HG03097 (cell line): Measurements from ENCODE around the gene PRR23A.
"Not testable (repeated sequence)": the region's sequence is repeated elsewhere in the genome, so short reads cannot be mapped to it uniquely, and the experiment has no call there.

Experiments used
- ATAC-seq: cut with Tn5 transposase; IDR thresholded peaks from one replicate; pipeline ENCODE4 v1.9.1; 2021; ENCODE audit not compliant: unreplicated experiment, low FRiP score

The PRR23A gene

DNA sequence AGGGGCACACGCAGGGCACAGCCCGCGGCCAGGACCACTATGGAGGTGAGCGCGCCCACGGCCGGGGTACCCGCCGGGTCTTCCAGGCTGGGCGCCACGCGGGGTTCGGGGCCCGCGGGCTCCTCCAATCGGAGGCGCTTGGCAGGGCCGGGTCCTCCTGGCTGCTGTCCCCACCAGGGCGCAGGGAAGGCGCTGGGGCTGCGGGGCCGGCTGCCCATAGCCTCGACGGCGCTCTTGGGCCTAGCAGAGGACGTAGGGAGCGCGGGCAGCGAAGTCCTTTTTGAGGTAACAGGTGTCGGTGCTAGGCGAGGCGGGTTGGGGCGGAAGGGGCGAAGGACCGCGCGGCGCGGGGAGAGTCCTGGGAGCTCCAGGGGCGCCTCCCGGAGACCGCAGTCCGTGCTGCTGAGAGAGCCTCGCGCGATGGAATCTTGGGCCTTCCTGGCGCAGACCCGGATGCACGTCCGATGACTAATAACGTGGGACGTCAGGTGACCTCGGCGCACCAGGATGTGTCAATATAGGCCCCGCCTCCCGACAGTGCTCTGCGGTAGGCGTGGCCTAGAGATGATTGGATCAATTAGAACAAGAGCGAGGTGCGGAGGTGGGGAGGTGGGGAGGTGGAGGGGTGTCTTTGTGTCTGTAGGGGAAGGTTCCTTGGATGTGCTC lies at the start of gene PRR23A:
Gene PRR23A, minus strand, starts transcription at position 218 of the 666 bp plus-strand sequence. Its CDS starts 0 bp downstream, at position 218.
- no peak for ATAC-seq

DNA sequence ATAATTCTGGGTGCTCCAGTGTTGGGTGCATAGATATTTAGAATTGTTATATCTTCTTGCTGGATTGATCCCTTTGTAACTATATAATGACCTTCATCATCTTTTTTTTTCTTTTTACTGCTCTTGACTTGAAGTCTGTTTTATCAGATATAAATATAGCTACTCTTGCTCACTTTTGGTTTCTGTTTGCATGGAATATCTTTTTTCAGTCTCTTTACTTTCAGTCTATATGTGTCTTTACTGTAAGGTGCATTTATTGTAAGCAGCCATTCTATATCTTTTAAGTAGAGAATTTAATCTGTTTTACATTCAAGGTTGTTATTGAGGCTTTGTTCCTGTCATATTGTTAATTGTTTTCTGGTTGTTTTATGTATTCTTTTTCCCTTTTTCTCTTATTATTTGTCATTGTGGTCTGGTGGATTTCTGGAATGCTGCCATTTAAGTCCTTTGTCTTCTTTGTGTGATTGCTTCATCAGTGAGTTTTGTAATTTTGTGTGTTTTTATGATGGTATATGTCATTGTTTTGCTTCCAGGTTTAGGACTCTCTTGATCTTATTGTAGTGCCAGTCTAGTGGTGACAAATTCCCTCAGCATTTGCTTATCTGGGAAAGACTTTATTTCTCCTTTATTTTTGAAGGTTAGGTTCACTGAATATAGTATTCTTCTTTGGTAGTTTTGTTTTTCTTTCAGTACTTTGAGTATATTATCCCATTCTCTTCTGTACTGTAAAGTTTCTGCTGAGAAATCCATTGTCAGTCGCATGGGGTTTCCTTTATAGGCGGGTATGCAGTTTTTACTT lies 46.9 kb upstream of the PRR23A start:
- no peak for ATAC-seq

DNA sequence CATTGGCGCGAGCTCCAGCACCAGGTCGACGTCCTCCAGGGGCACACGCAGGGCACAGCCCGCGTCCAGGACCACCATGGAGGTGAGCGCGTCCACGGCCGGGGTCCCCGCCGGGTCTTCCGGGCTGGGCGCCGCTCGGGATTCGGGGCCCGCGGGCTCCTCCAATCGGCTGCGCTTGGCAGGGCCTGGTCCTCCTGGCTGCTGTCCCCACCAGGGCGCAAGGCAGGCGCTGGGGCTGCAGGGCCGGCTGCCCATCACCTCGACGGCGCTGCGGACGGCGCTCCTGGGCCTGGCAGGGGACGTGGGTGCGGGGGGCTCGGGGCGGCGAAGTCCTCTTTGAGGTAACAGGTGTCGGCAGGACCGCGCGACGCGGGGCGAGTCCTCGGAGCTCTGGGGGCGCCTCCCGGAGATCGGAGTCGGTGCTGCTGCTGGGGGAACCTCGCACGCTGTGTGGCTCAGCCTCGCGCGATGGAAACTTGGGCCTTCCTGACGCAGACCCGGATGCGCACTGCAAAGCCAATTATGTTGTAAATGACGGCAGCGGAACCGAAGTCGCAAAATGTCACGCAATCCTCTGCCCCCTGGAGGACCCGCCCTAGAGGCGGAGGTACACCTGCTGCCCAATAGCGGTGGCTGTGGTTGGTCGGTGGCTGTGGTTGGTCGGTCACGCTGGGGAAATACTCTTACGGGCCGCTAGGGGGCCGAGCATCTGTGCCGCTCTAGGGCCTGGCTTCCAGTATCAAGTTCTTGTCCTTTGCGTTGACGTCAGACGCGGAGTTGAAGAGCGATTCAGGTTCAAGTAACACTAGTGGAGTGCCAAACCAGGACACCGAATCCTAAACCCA lies 38.5 kb upstream of the PRR23A start, which contains the start of gene PRR23C:
Gene PRR23C, minus strand, starts transcription at position 527 of the 845 bp plus-strand sequence. Its CDS starts 272 bp downstream, at position 255.
- ATAC-seq, result no peak

DNA sequence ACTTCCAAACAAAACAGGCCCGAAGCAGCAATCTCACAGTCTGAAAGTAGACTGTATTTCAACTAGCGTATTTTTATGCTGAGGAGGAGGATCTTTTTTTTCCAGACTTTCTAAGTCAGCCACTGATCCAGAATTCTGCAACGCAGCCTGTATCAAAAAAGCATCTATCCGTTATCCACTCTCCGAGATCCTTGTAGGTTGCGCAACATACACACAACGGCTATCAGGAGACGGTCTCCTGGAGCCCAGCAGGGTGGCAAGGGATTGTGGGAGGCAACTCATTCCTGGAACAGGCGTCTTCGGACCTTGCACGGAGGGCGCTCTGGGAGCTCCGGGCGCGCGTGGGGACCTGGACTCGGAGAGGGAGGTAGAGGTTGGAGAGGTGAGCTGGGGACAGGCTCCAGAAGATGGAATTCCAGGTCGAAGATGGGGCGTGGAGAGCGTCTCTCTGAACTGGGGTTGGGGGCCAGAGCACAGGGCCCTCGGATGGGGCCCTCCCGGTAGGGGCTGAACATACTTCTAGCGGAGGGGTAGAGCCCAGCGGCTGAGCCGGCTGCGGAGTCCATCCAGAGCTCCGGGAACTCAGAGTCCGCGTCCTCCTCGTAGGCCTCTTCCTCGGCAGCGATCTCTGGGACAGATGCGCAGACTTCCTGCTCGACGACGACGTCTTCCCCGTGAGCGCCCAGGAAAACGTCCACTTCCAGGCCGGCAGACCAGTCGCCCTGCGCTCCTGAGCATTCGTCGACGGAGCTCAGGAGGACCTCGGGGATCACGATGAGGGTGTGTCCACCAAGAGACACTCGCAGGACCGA lies 37.7 kb upstream of the PRR23A start:
- ATAC-seq, result no peak

DNA sequence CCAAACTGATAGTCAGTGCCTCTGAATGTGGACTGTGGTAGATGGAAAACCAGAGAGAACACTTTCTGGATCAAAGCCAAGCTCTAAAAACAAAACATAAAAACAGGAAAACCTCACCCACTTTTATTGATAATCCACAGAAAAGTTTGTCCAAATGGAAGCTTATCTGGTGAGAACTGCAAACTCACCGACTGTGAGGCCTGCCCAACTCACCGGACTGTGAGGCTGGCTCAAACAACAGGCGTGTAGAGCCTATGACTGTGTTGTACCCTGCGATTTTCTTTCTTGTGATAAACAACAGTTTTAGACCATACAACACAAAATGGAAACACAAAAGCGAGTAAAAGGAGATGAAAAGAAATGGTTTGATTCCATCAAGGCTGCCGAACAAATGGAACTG lies 31.4 kb upstream of the PRR23A start:
- no peak for ATAC-seq

DNA sequence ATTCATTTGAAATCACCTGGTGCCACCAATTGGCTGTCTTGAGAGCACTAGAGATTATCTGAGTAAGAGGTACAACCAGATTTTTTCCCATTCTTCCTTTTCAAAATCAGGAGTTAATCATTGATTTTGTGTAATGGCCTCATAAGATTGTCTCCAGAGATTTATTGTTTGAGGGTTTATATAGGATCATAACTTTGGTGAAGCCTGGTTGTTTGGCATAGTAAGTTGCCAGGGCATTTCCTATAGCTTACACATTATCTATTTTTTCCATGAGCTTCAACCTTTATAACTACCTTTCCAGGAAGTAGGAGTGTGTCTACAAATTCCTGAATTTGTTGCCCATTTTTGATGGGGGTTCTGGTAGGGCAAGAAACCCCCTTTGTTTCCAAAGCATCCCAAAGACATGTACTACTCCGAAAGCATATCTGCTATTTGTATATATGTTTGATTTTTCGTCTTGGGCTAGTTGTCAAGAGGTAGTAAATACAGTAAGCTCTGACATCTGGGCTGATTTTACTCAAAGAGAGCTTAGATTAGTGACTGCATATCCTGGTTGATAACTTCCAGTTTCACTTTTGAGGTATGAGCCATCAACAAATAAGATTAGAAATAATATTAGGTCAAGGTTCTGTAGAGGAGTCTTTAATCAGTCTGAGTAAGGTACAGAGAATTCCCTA lies 26.4 kb upstream of the PRR23A start:
- ATAC-seq, result no peak

DNA sequence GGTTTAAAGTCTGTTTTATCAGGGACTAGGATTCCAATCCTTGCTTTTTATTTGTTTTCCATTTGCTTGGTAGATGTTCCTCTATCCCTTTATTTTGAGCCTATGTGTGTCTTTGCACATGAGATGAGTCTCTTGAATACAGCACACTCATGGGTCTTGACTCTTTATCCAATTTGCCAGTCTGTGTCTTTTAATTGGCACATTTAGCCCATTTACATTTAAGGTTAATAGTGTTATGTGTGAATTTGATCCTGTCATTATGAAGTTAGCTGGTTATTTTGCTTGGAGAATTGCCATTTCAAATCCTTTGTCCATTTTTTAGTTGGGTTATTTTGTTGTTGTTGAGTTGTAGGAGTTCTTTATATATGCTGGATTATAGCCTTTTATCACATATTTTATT lies 24.5 kb upstream of the PRR23A start:
- ATAC-seq, result not testable (repeated sequence)

DNA sequence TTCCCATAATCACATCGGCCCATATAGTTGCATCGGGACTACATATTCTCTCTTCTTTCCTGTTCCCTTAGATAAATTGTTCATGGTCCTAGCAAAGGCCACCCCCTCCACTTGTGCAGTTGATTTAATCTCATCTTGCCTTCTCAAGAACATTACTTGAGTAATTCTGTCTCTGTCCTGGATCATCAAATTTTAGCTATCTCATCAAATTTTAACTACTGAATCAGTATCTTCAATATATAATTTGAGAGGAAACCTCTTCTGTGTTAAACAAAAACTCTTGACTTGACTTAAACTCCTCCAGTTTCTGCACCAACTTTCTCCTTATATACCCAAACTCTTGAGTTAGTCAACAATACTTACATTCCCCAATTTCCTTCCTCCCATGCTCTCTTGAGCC lies 18.9 kb upstream of the PRR23A start:
- ATAC-seq, result no peak

DNA sequence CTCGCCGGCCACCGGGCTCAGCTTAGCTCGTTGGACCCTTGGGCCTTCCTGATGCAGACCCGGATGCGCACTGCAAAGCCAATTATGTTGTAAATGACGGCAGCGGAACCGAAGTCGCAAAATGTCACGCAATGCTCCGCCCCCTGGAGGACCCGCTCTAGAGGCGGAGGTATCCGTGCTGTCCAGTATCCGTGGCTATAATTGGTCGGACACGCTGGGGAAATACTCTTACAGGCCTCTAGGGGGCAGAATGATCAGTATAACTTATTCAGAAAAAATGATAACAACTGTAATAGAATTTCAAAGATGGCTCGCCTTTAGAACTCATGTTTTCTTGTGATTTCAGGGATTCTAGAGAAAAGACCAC lies 14.8 kb upstream of the PRR23A start, which contains the start of gene PRR23B:
Gene PRR23B, minus strand, starts transcription at position 59 of the 367 bp plus-strand sequence. CDS start 265 bp downstream, outside the sequence.
- no peak for ATAC-seq

DNA sequence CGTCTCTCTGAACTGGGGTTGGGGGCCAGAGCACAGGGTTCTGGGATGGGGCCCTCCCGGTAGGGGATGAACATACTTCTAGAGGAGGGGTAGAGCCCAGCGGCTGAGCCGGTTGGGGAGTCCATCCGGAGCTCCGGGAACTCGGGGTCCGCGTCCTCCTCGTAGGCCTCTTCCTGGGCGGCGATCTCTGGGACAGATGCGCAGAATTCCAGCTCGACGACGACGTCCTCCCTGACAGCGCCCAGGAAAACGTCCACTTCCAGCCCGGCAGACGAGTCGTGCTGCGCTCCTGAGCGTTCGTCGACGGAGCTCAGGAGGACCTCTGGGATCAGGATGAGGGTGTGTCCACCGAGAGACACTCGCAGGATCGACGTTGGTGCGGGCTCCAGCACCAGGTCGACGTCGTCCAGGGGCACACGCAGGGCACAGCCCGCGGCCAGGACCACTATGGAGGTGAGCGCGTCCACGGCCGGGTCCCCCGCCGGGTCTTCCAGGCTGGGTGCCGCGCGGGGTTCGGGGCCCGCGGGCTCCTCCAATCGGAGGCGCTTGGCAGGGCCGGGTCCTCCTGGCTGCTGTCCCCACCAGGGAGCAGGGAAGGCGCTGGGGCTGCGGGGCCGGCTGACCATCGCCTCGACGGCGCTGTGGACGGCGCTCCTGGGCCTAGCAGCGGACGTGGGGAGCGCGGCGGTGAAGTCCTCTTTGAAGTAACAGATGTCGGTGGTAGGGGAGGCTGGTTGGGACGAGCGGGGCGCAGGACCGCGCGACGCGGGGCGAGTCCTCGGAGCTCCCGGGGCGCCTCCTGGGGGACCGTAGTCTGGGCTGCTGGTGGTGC lies 14.2 kb upstream of the PRR23A start:
- ATAC-seq, result no peak

DNA sequence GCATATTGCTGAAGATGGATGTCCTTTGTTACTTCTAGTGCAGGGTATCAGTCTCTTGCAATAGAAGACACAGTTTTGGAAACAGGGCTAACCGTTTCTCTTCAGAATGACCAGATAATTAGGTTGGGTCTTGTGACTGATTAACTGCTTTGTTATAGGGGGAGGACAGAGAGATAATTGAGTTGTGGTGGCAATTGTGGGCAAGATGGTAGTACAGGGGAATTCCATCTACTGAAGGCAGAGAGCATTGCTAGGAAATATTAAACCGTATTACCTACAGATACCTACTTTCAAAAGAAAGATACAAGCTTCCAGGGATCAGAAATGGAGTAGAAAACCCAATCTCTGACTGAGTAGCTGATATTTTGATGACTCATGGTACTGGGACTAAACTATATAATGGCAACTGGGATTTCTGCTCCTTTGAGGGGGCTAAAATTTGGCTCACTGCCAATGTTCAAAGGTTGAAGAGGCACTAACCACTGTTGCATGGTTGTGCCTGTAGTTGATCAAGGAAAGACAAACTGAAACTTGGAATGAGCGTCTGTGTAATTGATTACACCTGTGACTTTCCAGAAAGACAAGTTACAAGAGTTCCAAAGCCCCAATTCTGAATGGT lies 10.5 kb upstream of the PRR23A start:
- ATAC-seq, result no peak

DNA sequence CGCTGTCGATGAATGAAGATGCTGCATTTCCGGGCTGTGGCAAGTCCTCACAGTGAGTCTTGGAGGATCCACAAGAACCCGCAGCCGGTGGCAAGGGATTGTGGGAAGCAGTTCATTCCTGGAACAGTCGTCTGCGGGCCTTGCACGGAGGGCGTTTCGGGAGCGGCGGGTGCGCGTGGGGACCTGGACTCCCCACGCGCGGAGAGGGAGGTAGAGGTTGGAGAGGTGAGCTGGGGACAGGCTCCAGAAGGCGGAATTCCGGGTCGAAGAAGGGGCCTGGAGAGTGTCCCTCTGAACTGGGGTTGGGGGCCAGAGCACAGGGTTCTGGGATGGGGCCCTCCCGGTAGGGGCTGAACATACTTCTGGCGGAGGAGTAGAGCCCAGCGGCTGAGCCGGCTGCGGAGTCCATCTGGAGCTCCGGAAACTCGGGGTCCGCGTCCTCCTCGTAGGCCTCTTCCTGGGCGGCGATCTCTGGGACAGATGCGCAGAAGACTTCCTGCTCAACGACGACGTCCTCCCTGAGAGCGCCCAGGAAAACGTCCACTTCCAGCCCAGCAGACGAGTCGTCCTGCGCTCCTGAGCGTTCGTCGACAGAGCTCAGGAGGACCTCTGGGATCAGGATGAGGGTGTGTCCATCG lies 593 bp downstream of the PRR23A start:
- no peak for ATAC-seq

DNA sequence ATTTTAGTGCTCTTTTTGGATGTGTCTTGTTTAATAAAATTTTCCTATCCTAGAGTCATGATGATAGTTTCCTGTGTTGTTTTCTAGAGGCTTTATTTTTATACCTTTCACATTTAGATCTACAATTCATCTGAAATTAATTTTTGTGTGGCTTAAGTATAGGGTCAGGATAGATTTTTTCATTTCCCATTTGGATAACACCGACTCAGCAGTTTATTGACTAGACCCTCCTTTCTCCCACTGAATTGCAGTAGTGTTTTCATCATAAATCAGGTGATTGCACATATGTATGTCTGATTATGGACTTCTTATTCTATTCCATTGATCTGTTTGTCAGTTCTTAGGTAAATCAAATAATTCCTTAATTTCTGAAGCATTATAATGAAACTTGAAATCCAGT lies 10.4 kb downstream of the PRR23A start:
- ATAC-seq, result no peak

DNA sequence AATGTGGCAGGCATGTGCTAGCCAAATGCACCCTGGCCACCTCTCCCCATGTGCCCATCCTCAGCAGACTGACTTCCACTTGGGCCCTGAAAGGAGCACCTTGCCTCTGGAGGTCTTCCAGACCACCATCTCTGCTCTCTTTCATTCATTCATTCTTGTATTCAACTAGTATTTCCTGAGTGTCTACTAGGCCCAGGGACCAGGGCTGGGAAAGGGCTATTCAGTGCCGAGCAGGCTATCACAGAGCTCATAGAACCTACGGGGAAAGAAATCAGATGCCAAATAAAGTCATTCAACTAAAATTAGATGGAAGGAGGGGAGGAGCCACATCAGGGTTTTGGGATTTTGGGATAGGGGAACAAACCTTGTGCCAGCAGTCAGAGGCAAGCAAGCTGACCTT lies 18.9 kb downstream of the PRR23A start:
- ATAC-seq, result no peak

DNA sequence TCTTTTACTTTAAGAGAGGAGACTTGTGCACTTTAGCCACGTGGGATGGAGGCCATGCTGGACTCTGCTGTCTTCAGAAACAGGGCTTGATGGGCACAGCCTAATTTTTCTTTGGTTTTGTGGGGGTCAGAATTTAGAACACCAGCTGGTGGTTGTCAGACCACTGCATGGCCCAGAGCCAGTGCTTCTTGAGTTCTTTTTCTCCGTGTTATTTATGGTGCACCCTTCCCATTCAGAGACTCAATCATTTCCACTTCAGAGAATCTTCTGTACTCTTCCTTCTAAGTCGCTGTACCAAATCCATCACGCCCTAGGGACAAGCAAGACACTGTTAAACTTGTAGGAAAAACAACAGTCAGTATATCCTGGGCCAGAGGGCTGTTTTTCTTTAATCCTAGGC lies 20.1 kb downstream of the PRR23A start:
- ATAC-seq, result no peak

DNA sequence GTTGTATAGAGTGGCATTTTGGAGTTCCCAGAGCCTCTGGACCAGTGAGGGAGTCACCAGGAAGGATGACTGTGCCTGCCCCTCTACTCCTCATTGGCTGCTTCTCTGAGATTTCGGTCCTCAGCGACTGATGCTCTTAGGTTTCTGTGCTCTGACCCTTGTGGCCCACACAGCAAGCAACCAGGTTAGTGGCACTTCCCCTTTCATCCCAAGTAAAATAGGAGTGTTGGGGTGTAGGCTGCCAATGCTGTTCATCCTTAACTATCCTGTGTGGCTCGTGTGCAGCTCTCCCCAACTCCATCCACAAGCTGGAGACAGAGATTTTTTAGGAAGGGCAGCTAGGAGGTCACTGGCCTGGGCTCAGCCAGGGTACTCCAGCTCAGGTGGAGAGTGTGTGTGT lies 21.3 kb downstream of the PRR23A start:
- no peak for ATAC-seq

DNA sequence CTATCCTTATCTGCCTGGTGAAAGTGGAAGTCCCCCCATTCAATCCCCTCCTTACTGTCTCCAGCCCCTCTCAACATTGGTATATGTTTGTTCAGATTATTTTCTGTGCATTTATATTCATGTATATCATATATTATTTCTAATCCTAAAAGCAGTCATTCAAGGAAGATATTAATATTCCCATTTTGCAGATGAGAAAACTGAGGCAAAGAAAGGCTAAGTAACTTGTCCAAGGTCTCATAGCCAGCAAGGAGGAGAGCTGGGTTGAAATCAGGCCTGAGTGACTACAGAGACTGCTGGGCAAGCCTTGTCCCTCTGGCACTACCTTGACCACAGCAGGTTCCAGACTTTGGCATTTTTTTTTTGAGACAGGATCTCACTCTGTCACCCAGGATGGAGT lies 30.0 kb downstream of the PRR23A start:
- ATAC-seq, result no peak

DNA sequence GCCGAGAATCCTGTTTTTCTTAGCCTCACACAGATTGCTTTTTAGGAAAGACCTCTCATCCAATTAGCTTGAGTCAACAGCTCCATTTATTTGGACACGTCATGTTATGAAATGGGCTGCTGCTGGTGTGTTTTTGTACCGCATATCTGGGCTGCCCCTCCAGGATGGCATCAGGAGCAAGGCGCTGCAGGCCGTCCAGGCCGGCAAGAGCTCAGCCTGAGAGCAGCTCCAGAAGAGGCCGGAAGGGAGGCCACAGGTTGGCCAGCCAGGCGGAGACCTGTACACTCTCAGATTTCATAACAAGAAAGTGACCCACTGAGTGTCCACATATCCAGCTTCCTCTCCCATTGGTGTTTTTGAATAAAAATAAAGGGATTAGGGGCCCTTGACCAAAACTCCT lies 30.7 kb downstream of the PRR23A start:
- no peak for ATAC-seq
